ENCODE results near the gene KDM1B.
"Not testable (repeated sequence)": the region's sequence is repeated elsewhere in the genome, so short reads cannot be mapped to it uniquely, and the experiment has no call there.

KDM1B gene

DNA sequence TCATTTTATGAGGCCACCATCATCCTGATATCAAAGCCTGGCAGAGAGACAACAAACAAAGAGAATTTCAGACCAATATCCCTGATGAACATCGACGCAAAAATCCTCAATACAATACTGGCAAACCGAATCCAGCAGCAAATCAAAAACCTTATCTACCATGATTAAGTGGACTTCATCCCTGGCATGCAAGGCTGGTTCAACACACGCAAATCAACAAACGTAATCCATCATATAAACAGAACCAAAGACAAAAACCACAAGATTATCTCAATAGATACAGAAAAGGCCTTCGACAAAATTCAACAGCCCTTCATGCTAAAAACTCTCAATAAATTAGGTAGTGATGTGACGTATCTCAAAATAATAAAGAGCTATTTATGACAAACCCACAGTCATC is 76.6 kb downstream of the KDM1B start:
- DNase-seq (ENCODE audit: low read depth in 2 of 2): not testable (repeated sequence)

DNA sequence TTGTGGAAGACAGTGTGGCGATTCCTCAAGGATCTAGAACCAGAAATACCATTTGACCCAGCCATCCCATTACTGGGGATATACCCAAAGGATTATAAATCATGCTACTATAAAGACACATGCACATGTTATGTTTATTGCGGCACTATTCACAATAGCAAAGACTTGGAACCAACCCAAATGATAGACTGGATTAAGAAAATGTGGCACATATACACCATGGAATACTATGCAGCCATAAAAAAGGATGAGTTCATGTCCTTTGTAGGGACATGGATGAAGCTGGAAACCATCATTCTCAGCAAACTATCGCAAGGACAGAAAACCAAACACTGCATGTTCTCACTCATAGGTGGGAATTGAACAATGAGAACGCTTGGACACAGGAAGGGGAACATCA is 78.5 kb downstream of the KDM1B start:
- not testable (repeated sequence) for DNase-seq (ENCODE audit: low read depth in 2 of 2)

DNA sequence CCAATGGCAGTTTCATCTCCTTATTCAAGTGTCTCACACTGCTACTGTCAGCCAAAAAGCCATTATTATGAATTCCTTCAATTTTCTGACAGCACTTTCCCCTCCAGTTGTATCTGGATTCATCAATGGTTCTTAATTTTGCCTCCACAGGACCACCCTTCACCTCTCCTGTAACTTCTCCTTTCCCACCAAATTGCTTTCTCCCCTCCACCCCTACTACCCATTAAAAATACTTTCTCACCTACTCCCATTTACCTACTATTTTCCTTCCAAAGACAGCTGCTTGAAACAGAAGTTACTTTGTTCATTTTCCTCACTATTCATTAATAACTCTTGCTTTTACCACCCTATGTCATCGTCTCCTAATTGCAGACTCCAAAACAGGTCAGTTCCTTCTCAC is 79.3 kb downstream of the KDM1B start:
- DNase-seq (ENCODE audit: low read depth in 2 of 2): no peak

DNA sequence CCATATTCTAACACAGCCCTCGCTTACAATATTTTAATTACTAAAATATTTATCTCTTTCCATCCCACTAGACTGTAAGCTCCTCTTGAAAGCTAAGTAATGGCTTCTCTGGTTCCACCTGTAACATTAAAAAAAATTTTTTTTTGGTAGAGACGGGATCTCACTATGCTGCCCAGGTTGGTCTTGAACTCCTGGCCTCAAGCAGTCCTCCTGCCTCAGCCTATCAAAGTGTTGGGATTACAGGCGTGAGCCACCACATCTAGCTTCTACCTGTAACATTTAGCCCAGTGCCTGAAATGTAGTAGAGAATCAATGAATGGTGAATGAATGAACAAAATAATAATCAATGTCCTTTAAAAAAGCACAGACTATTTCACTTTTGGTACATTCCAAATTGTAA is 80.3 kb downstream of the KDM1B start:
- DNase-seq (ENCODE audit: low read depth in 2 of 2): no peak

DNA sequence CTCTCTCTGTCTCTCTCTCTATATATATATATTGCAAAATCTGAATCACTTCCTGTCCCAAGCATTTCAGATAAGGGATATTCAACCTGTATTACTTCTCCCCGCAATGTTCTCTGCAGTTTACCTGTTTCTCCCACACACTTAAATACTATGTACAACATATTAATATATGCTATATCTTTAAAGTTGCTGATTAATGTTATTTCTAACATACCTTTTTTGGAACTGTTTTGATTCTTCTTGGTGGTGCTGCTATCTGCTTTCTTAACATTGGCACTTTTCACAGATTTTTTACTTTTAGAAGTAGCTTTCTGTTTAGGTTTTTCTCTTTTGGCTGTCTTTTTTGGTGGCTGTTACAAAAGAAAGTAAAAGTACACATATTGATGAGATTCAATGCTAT is 81.9 kb downstream of the KDM1B start:
- no peak for DNase-seq (ENCODE audit: low read depth in 2 of 2)

DNA sequence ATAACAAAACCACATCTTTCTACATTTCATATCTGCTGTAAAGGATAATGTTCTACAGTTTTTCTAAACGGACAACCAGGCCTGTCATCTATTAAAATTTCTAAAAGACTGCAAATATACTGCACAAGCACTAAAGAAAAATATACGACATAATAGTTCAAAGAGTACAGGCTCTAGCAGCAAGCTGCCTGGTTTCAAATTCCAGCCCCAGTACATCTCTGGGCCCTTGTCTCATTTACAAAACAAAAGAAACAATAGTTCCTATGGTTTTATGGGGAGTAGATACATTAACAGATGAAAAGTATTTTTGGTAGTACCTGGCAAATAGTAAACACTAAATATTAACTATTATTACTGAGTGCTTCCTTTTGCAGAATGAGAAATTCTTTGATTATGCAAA is 85.0 kb downstream of the KDM1B start:
- no peak for DNase-seq (ENCODE audit: low read depth in 2 of 2)

DNA sequence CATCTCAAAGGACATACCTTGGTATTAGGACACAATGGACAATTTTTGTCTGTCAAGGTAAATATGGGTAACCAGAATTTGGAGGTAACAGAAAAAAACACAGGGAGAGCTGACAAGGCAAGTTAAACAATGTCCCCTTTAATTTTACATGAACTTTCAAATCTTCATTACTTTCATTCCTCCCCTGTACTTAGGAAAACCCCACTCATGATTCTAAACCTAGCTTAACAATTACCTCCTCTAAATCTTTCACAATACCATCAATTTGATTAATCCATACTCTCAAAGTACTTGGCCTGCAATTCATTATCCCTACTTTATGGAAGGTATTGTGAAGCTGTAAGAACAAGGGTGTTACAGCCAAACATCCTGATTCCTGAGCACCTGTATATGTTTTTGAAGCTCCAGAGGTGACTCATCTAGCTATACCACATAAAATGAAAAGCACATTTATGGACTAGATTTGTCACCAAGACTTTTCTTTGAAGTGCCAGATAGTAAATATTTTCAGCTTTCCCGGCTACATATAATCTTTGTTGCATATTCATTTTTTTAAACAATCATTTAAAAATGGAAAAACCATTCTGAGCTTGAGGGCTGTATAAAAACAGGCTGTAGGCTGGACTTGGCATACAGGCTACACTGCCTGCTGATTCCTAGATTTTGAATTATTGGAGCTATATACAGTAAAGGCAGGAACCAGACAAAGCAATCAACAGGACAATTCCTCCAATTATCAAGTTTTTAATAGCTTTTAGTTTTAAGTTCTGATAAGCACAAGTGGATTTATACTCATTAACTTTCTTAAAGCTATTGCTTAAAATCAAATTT is 86.2 kb downstream of the KDM1B start:
- no peak for DNase-seq (ENCODE audit: low read depth in 2 of 2)

DNA sequence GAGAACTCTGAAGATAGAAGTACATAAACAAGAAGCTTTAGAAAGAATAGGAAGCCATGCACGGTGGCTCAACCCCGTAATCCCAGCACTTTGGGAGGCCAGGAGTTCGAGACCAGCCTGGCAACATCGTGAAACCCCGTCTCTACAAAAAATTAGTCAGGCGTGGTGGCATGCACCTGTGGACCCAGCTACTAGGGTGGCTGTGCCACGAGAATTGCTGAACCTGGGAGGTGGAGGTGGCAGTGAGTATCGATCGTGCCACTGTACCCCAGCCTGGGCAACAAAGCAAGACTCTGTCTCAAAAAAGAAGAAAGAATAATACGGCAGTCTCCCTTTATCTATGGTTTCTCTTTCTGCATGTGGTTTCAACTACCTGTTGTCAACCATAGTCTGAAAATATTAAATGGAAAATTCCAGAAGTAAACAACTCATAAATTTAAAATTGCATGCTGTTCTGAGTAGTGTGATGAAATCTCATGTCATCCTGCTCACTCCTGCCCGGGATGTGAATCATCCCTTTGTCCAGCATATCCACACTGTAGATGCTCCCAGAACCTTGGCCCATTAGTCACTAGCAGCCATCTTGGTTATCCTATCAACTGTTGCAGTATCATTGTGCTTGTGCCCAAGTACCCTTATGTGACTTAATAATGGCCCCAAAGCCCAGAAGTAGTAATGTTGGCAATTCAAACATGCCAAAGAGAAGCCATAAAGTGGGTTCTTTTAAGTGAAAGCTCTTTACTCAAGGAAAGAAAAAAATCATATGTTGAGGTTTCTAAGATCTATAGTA is 87.0 kb downstream of the KDM1B start:
- DNase-seq (ENCODE audit: low read depth in 2 of 2): no peak

DNA sequence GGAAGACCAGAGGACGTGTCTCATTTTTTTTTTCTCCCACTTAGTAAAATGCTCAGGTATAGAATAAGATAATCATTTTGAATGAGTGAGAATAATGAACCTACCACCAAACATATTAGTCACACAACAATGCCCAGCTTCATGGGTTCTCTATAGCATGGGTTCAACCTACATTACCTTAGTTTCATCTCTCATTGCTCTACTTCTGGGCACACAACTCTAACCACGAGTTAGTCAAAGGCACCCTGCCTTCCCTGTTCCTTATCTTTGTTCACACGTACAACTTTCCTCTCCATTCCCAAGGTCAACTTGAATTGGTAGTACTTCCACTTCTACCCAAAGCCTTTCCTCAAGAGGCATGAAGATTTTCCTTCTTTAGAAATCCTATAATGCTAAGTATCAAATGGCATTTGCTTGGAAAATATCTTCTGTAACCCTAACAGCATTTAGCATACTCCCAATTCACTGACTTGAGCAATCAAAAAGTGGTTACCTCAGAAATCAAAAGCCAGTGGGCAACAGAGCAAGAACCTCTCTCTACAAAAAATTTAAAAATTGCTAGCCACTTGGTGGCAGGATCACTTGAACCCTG is 88.2 kb downstream of the KDM1B start:
- DNase-seq (ENCODE audit: low read depth in 2 of 2): no peak

DNA sequence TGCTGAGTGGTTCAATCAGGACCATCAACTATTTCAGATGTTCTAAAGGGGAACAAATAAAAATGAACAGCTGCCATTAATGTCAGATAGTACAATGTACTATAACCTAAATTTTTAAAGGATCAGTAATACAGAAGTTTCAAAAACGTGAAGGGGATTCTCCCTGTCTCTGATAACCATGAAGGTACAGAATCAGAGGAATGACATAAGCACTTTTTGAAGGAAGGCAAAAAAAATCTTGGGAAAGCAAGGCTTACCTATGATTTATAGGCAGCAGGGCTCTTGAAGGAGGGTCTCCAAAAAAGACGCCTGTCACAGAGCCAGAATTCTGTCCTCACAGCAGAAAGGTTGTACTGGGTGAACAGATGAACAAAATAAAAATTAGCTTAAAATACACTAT is 89.0 kb downstream of the KDM1B start:
- no peak for DNase-seq (ENCODE audit: low read depth in 2 of 2)

DNA sequence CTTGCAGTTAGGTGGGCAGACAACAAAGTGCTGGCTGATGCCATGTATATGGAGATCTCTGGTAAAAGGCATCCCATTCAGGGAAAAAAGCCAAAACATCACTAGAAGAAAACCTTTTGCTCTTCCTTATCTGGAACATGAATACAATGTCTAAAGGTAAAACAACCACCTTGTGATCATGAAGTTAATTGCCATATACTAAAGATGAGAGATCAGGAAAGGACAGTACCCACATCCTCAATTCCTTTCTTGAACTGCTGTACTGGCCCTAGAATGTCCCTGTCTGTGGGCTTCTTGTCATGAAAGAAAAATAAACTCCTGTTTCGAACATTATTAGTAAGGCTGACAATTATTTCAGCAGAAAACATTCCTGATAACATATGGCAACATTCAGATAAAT is 89.9 kb downstream of the KDM1B start:
- no peak for DNase-seq (ENCODE audit: low read depth in 2 of 2)

DNA sequence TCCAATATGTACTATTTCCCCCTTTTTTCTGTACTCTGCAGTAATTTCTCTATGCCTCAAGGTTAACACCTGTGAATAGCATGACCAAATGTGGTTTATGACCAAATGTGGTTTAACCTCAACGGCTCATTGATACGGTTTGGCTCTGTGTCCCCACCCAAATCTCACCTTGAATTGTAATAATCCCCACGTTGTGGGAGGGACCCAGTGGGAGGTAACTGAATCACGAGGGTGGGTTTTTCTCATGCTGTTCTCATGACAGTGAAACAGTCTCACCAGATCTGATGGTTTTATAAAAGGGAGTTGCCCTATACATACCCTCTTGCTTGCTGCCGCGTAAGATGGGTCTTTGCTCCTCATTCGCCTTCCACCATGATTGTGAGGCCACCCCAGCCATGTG is 90.4 kb downstream of the KDM1B start:
- no peak for DNase-seq (ENCODE audit: low read depth in 2 of 2)

DNA sequence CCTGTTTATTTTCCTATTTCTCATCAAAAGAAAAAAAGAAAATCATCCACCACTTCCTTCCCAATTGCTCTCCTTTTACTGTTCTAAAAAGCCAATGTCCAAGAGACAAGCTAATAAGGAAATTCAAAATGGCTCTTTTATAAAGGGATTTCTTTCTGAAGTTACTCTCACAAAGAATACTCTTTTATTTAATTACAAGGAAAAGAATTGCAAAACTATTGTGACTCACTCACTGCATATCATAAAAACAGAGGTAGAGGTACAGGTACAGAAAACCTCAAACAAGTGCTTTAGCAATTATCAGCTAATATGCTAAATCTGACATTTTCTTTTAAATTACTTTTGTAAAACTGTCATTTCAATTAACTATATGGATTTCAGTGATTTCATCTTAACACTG is 91.0 kb downstream of the KDM1B start:
- DNase-seq (ENCODE audit: low read depth in 2 of 2): no peak

DNA sequence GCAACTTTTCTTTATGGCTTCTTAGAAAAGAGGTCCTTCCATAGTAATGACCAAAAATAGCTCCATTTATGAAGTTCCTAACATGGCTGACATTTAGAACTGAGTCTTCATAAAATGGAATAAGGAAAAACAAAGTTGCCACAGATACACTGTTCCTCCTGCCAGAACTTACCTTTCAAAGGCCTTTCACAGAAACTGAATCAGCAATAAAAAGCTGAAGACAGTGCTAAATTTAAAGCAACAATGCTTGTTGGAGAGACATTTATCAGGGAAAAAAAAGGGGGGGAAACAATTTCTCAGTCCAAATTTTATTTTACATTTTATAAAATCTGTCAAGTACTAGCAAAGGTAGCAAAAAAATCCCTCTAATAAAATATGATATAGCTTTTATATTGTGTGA is 91.8 kb downstream of the KDM1B start:
- DNase-seq (ENCODE audit: low read depth in 2 of 2): no peak

DNA sequence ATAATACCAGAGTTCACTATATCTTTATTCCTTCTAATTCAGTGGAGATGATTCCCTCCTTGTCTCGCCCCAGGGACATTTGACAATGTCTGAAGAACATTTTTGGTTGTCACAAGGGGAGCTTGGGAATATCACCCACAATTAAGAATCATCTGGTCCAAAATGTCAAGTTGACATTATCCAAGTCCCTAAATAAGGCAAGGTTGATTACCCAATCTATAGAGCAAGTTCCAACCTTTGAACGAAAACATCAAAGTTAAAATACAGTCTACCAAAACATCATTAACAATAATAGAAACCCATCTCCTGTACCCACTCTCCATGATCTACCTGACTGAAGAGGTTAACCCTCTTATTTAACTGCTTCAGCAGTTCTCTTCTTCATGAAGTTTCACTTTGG is 93.5 kb downstream of the KDM1B start:
- no peak for DNase-seq (ENCODE audit: low read depth in 2 of 2)

DNA sequence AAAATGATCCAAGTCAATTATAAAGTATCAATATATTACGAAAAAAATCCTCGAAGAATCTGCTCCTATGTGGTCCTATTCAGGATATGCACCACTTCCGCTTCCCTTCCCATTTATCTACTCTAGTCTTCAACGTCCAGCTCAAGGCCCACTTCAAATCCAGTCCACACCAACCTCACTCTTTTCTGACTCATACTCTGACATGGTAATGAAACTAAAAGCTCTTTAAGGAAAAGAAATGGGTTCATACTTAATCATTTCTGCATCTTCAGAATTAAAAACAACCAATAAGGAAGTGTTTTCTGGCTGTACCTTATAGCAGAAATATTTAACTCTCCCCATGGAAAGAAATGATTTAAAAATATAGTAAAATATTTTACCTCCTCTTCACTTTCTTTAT is 94.0 kb downstream of the KDM1B start:
- DNase-seq (ENCODE audit: low read depth in 2 of 2): no peak

DNA sequence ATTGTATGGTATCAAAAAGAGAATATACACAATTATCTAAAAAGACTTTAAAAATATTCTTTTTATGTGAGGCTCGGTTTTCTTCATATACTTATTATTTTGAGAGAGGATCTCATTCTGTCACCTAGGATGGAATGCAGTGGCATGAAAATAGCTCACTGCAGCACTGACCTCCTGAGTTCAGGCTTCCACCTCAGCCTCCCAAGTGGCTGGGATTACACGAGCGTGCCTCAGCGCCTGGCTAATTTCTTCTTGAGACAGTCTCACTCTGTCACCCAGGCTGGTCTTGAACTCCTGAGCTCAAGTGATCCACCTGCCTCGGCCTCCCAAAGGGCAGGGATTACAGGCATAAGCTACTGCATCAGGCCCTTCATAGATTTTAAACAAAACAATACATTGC is 98.4 kb downstream of the KDM1B start:
- no peak for DNase-seq (ENCODE audit: low read depth in 2 of 2)

DNA sequence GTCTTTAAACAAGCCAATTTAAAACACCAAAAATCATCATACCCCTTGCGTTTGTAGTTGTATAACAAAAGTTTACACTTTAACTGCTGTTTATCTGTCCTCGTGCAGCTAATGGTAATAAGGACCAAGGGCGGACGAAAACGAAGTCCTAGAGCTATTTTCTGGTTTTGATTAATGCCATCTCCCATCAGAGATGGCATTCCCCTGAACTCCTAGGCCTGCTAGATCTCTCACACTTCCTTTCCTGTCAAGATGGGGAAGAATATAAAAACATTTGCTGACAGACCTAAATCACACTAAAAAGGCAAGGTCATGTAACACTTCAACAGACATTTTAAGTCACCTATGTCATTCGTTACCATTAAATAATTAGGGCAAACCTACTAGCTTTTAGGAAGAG is 99.6 kb downstream of the KDM1B start:
- DNase-seq (ENCODE audit: low read depth in 2 of 2): no peak

DNA sequence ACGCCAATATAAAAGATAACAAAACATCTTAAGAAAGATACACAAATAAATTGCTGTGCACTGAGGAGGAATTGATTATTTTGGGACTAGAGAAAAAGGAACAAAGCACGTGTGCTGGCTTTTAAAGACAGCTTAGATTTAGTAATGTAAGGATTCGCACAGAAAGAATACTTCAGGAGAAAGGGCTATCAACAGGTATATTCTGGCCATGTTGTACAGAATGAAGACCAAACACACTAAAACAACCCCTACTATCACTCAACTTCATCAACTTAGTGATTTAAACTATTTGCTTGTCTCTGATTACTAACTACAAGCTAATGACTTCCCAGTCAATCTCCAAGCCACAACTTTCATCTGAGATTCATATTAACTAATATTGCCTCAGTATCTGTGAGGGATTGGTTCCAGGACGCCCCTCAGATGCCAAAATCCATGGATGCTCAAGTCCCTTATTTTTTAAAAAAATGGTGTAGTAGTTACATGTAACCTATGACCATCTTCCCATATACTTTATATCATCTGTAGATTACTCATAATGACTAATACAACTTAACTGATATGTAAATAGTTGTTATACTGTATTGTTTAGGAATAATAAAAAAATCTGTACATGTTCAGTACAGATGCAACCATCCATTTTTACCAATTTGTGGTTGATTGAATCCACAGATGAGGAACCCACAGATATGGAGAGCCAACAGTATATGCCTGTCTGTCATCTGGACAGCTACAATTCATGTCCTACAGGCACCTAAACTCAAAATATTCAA is 104.6 kb downstream of the KDM1B start:
- no peak for DNase-seq (ENCODE audit: low read depth in 2 of 2)

DNA sequence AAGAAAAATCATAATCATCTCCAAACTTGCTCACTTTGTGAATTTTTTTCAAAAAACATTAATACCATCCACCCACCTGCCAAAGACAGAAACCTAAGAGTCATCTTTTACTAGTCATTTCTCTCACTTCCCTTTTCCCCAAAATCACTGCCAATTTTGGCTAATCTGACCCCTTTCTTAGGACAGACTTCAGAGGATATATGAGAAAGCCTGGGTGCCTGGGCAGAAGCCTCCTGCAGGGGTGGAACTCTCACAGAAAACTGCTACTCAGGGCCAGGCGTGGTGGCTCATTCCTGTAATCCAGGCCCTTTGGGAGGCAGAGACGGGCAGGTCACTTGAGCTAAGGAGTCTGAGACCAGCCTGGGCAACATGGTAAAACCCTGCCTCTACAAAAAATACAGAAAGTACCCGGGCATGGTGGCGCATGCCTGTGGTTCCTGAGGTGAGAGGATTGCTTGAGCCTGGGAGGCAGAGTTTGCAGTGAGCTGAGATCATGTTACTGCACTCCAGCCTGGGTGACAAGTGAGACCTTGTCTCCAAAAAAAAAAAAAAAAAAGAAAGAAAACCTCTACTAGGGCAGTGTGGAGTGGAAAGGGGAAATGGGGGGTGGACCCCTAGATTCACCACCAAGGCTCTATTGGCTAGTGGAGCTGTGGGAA is 105.4 kb downstream of the KDM1B start:
- no peak for DNase-seq (ENCODE audit: low read depth in 2 of 2)

DNA sequence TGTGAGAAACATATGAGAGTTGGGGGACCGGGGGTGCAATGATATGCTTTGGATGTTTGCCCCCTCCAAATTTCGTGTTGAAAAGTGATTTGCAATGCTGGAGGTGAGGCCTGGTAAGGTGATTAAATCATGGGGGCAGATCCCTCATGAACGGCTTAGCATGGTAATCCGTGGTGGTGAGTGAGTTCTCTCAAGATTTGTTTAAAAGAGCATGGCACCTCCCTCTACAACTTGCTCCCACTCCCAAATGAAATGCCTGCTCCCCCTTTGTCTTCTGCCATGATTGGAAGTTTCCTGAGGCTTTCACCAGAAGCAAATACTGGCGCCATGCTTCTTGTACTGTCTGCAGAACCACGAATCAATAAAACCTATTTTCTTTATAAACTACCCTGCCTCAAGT is 106.7 kb downstream of the KDM1B start:
- no peak for DNase-seq (ENCODE audit: low read depth in 2 of 2)

All from activated CD4-positive, alpha-beta T cell treated with anti-CD3 and anti-CD28 coated beads for 24 hours (primary cell).